PC-9 (cell line): ENCODE measurements around the gene OR5B21. TPM values are rescaled to one million over a fixed set of nuclear protein-coding genes. Genes with fewer than 3 reads are reported as not detected.

Source experiments
- BruUV-seq: library from RNA; stranded (reverse); fragments of 400-500 nt; replicated peaks from 2 replicates; lab custom pipeline; 2021; lab: Mats Ljungman, UMichigan
- CTCF ChIA-PET: fragments of 300-600 bp; sonication (Branson Sonifier 250); formaldehyde crosslinking; loops from one replicate; lab custom pipeline; 2022; ENCODE audit warnings: antibody characterized with exemption; lab: Charles Lee
- POLR2A ChIA-PET: fragments of 300-600 bp; sonication (Branson Sonifier 250); formaldehyde crosslinking; loops from one replicate; lab custom pipeline; 2022; ENCODE audit warnings: antibody characterized with exemption; ENCODE audit not compliant: unreplicated experiment; lab: Charles Lee
- DNase-seq, 2 experiments: peaks; one replicate each; pipeline versions ENCODE4 v3.0.0 to v3.0.0-alpha.2; 2015 to 2022; ENCODE audit warnings: mixed read lengths in 1 of 2
- H2AFZ ChIP-seq: fragments of 200-600 bp; sonication (generic); 2 replicates; pipeline ENCODE4 v1.8.1; 2017; ENCODE audit warnings: antibody characterized with exemption
- H3F3A ChIP-seq: fragments of 200-600 bp; sonication (generic); 2 replicates; pipeline ENCODE4 v1.8.1; 2017; ENCODE audit warnings: antibody characterized with exemption, mild to moderate bottlenecking, low read depth; ENCODE audit not compliant: insufficient read depth
- H3K27ac ChIP-seq: fragments of 200-600 bp; sonication (generic); 2 replicates; pipeline ENCODE4 v1.6.1; 2016; ENCODE audit warnings: mixed run types
- H3K27me3 ChIP-seq: fragments of 200-600 bp; sonication (generic); 2 replicates; pipeline ENCODE4 v1.6.1; 2016; ENCODE audit warnings: low read depth, mixed run types; ENCODE audit not compliant: insufficient read depth
- H3K36me3 ChIP-seq: fragments of 200-600 bp; sonication (generic); 2 replicates; pipeline ENCODE4 v1.6.1; 2016; ENCODE audit warnings: low read depth, mixed run types
- H3K4me1 ChIP-seq: fragments of 200-600 bp; sonication (generic); replicated peaks from 2 replicates; pipeline ENCODE4 v1.6.1; 2016; ENCODE audit warnings: mixed run types; ENCODE audit not compliant: insufficient read depth
- H3K4me2 ChIP-seq: fragments of 200-600 bp; sonication (generic); 2 replicates; pipeline ENCODE4 v1.6.1; 2017; ENCODE audit warnings: mixed run types
- H3K4me3 ChIP-seq: fragments of 200-600 bp; sonication (generic); 2 replicates; pipeline ENCODE4 v1.6.1; 2016; ENCODE audit warnings: mixed run types
- H3K79me2 ChIP-seq: fragments of 200-600 bp; sonication (generic); 2 replicates; pipeline ENCODE4 v1.6.1; 2017; ENCODE audit warnings: low read depth, mixed run types
- H3K9me2 ChIP-seq: fragments of 200-600 bp; sonication (generic); 2 replicates; pipeline ENCODE4 v1.8.1; 2017; ENCODE audit warnings: mild to moderate bottlenecking; ENCODE audit not compliant: insufficient read depth
- H3K9me3 ChIP-seq: fragments of 200-600 bp; sonication (generic); 2 replicates; pipeline ENCODE4 v1.8.1; 2016; ENCODE audit warnings: low read depth; ENCODE audit not compliant: insufficient read depth
- H4K20me1 ChIP-seq: fragments of 200-600 bp; sonication (generic); 2 replicates; pipeline ENCODE4 v1.8.1; 2017; ENCODE audit not compliant: insufficient read depth
- CTCF ChIP-seq: fragments of 200-600 bp; sonication (generic); conservative IDR thresholded peaks from 2 replicates; pipeline ENCODE4 v1.6.1; 2017; ENCODE audit warnings: mixed run types, antibody characterized with exemption, mild to moderate bottlenecking, moderate library complexity
- EZH2 ChIP-seq: fragments of 200-600 bp; sonication (generic); IDR thresholded peaks from 2 replicates; pipeline ENCODE4 v1.8.0; 2017; ENCODE audit warnings: antibody characterized with exemption, low read depth
- intact Hi-C: fragments of 100-400 bp; cut with micrococcal nuclease; formaldehyde crosslinking; loops from one replicate; pipeline ENCODE4 v1.10.0; 2022; ENCODE audit not compliant: unreplicated experiment
- total RNA-seq: library from RNA; stranded (reverse); gene quantifications from 2 replicates; pipeline ENCODE4 v1.2.3, GENCODE V29; 2021

The OR5B21 gene
- total RNA-seq, 1 experiment from 2014 or later = not detected

- Histone ChIP-seq H4K20me1 (no peaks in the 10 kb centered on the region), H3K4me2 (no peak overlapping the region), H3F3A (no peaks in the 10 kb centered on the region), H3K9me2 (no peaks in the 10 kb centered on the region), H3K4me3 (no peak overlapping the region), H2AFZ (no peak overlapping the region), H3K4me1 (no peaks in the 10 kb centered on the region), H3K79me2 (no peaks in the 10 kb centered on the region), H3K36me3 (no peaks in the 10 kb centered on the region), H3K27ac (no peak overlapping the region), H3K27me3 (peaks cover 3% of the 10 kb centered on the region; the same call in 1 of the 2 replicates), H3K9me3 (no peaks in the 10 kb centered on the region)
- ChIA-PET CTCF (no interaction called here), POLR2A (no interaction called here)
- intact Hi-C loops = no loop called here
- TF ChIP-seq CTCF = no peak
- no peak for TF ChIP-seq EZH2
- BruUV-seq = no TSS peak
- DNase-seq = no peak
Measured at GRCh38 chr11:58495906-58496305, 12.0 kb downstream of the OR5B21 start.

- no peak for DNase-seq
- H4K20me1 ChIP-seq = no peaks in the 10 kb centered on the region
- H3K9me2 ChIP-seq = no peaks in the 10 kb centered on the region
- H2AFZ ChIP-seq = no peak overlapping the region
- TF ChIP-seq EZH2 (no peak), CTCF (no peak)
- no peak overlapping the region for H3K27ac ChIP-seq
- H3K4me1 ChIP-seq = no peaks in the 10 kb centered on the region
- no peak overlapping the region for H3K4me2 ChIP-seq
- BruUV-seq = no TSS peak
- H3K79me2 ChIP-seq = no peaks in the 10 kb centered on the region
- intact Hi-C loops = no loop called here
- CTCF ChIA-PET = no interaction called here
- H3F3A ChIP-seq = no peaks in the 10 kb centered on the region
- no peaks in the 10 kb centered on the region for H3K36me3 ChIP-seq
- H3K9me3 ChIP-seq = no peaks in the 10 kb centered on the region
- no peak overlapping the region for H3K4me3 ChIP-seq
- POLR2A ChIA-PET = no interaction called here
- H3K27me3 ChIP-seq = no peaks in the 10 kb centered on the region
Measured at GRCh38 chr11:58494101-58494500, 13.8 kb downstream of the OR5B21 start.

- Histone ChIP-seq H3K9me3 (no peaks in the 10 kb centered on the region), H3K27me3 (no peaks in the 10 kb centered on the region), H3K4me3 (no peak overlapping the region), H3K4me2 (no peak overlapping the region), H3K9me2 (no peaks in the 10 kb centered on the region), H2AFZ (no peak overlapping the region), H3F3A (no peaks in the 10 kb centered on the region), H3K36me3 (no peaks in the 10 kb centered on the region), H4K20me1 (no peaks in the 10 kb centered on the region), H3K4me1 (no peaks in the 10 kb centered on the region), H3K27ac (no peak overlapping the region), H3K79me2 (no peaks in the 10 kb centered on the region)
- CTCF ChIA-PET = no interaction called here
- TF ChIP-seq EZH2 (no peak), CTCF (no peak)
- no TSS peak for BruUV-seq
- POLR2A ChIA-PET = no interaction called here
- intact Hi-C loops = no loop called here
- no peak for DNase-seq
Measured at GRCh38 chr11:58493676-58494075, 14.2 kb downstream of the OR5B21 start.
